Heart left ventricle (tissue), 16 donors: ENCODE data around the gene ORAI2. TPM values are rescaled to one million over a fixed set of nuclear protein-coding genes. Genes with fewer than 3 reads are reported as not detected.
A peak's percentile ranks its signal among the peaks of the same experiment; 100 is the strongest.
"Not testable (repeated sequence)": the region's sequence is repeated elsewhere in the genome, so short reads cannot be mapped to it uniquely, and the experiment has no call there.

Experiments
- ATAC-seq, 4 donors: fragments of 200-7000 bp; cut with Tn5 transposase; one replicate each; pipeline ENCODE4 v1.9.1; 2020 to 2022; ENCODE audit warnings: moderate library complexity in 4 of 4, mild to moderate bottlenecking in 3 of 4, moderate number of reproducible peaks in 1 of 4
- DNase-seq, 5 donors: peaks; one replicate each; pipeline ENCODE4 v3.0.0-alpha.2; 2020
- H3K27ac ChIP-seq, 12 donors: fragments of 200-600 bp; sonication (generic) in 4 of 12; one replicate each; pipeline versions ENCODE4 v1.5.0 to v1.8.0; 2016 to 2022; ENCODE audit warnings: mild to moderate bottlenecking in 2 of 12
- H3K27me3 ChIP-seq, 9 donors: fragments of 200-600 bp; sonication (generic) in 2 of 9; one replicate each; pipeline versions ENCODE4 v1.5.1 to v1.8.0; 2016 to 2022; ENCODE audit warnings: mild to moderate bottlenecking in 3 of 9
- H3K36me3 ChIP-seq, 9 donors: fragments of 200-600 bp; sonication (generic) in 2 of 9; one replicate each; pipeline versions ENCODE4 v1.5.0 to v1.8.0; 2018 to 2022; ENCODE audit warnings: mild to moderate bottlenecking in 2 of 9
- H3K4me1 ChIP-seq, 12 donors: fragments of 200-600 bp; sonication (generic) in 4 of 12; one replicate each; pipeline versions ENCODE4 v1.5.0 to v1.8.0; 2016 to 2022; ENCODE audit warnings: mild to moderate bottlenecking in 3 of 12
- H3K4me3 ChIP-seq, 12 donors: fragments of 200-600 bp; sonication (generic) in 4 of 12; one replicate each; pipeline versions ENCODE4 v1.5.0 to v1.8.0; 2017 to 2022; ENCODE audit warnings: mild to moderate bottlenecking in 9 of 12, moderate library complexity in 4 of 12
- H3K9me3 ChIP-seq, 12 donors: fragments of 200-600 bp; sonication (generic) in 4 of 12; one replicate each; pipeline versions ENCODE4 v1.5.0 to v1.8.0; 2016 to 2022; ENCODE audit warnings: mild to moderate bottlenecking in 1 of 12
- WGBS, 4 donors: extraction: QIAGEN DNeasy Blood & Tissue Kit in 2 of 4; methylation state at CpG; one replicate each; pipeline versions ENCODE4 v1.1.5 to v1.1.7; 2013 to 2018; 5-methylcytosine and 5-hydroxymethylcytosine counted together
- intact Hi-C, 10 donors: fragments of 100-400 bp; cut with DNase I; formaldehyde crosslinking; loops; one replicate each; pipeline versions ENCODE4 v1.11.1 to v1.14.2; 2022
- microRNA-seq, 4 donors: library from miRNA; unstranded; fragments of <30 nt; microRNA quantifications; one replicate each; pipeline versions ENCODE4 to v1.2.0, GENCODE V29; 2017 to 2020
- polyA plus RNA-seq, 2 donors: library from polyadenylated mRNA; stranded (reverse); fragments of 200-250 nt; gene quantifications; one replicate each; pipeline ENCODE4 v1.2.3, GENCODE V29; 2013
- total RNA-seq, 9 donors: library from RNA; depleted of rRNA in 2 of 9; stranded (reverse); fragments of >200 nt in 2 of 9; fragmentation: NEBNext Ultra II Directional in 3 of 9; extraction: Animal tissue kit (Norgen Biotek cat#: 25700) in 3 of 9; gene quantifications; one replicate each; pipeline versions ENCODE4 v1.1.0 to v1.2.4, GENCODE V29; 2016 to 2023
- donor health status: ischemic (EF 13 %, LVEDD 7.1; RV severe dilation, severe dysfunction).
- donor health status: healthy with polysubstance abuse.
- donor health status: DM: no; HTN: yes; CAD: no.
- donor health status: DM: no; HTN: no; CAD: no.
- donor health status: ischemic (EF 25% LVEDD 6.9; RV normal size, moderate dysfunction).
- donor health status: ischemic (EF 25% LVEDD 5.7; RV mildly dilated, moderate dysfunction).
- donor health status: healthy.
- donor health status: DM: yes; HTN: yes; CAD: no.
- donor health status: ischemic (EF 35%, LVEDD 5.7; RV mildly dilated, moderate dysfunction).
- donor health status: nonischemic (EF 11% LVEDD 7.7; RV severe dilation, severe dysfunction).
- donor health status: DM: yes; HTN: yes; CAD: no.
- donor health status: PGD.
- donor health status: ischemic (EF 29% LVEDD 5.4; RV normal size, mild dysfunction).
- donor health status: nonischemic (EF 23%, LVEDD 6.1; RV moderate dilation, normal function).

ORAI2 gene
- total and polyA plus RNA-seq, 11 donors, result 1.1 to 22.0 (median 4.8) TPM

DNA sequence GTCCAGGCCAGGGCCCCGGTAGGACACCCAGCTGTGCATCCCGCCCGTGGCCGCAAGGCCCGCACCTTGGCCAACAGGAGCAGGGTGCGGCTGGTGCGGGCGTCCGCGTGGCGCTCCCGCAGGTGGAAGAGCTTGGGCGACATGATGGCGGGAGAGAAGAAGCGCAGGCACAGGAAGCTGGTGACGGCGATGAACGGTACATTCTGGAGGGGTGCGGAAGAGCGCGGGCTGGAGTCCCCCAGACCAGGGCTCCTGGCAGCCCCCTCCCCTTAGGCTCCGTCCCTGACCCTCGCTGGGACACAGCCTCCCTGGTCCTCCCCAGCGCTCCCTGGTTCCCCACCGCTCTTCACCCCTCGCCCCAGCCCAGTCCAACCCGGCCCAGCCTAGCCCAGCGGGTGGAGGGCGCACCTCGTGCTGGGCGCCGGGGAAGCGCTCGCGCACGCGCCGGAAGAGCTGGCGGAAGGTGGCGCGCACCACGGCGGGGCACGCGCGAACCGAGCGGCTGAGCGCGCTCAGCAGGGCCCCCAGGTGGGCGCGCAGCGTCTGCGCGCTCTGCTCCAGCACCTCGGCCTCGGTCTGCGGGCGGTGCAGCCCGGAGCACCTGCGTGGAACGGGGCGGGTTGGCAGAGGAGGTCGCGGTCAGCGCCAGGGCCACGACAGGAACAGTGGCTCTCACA, 61.2 kb downstream of the ORAI2 start:
- DNase-seq, H3K36me3 ChIP-seq, H3K27me3 ChIP-seq, H3K9me3 ChIP-seq, intact Hi-C loops, H3K4me3 ChIP-seq, H3K4me1 ChIP-seq, H3K27ac ChIP-seq: not testable (repeated sequence)
- ATAC-seq, result peak in 3 of 4 donors; percentile 24 to 43 (median 35)
- WGBS, 4 donors, result no CpG with 5 or more reads among the region's 67 CpGs

DNA sequence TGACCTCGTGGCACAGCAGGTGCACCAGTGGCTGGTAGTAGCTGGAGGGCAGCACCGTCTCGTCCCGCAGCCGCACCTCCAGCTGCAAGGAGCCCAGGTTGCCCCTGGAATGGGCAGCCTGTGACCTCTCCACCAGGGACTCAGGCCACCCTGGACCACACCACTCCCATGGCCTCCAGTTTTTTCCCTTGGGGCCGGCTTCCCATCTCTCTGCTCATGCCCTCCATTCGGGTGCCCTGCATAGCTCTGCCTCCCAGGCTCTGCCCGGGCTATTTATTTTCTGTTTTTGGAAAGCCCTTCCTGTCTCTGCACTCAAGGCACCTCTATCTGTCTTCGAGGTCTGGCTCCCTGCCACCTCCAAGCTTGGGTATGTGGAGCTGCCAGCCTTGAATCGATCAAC, 63.5 kb downstream of the ORAI2 start:
- WGBS, 4 donors, result 72 to 86% (median 79%) methylated on average over 3 of the region's 10 CpGs
- H3K27me3 ChIP-seq, H3K4me1 ChIP-seq, H3K36me3 ChIP-seq, H3K9me3 ChIP-seq, intact Hi-C loops, H3K27ac ChIP-seq, H3K4me3 ChIP-seq, ATAC-seq: not testable (repeated sequence)
- DNase-seq, result peak in 2 of 5 donors; percentile 12 to 46

DNA sequence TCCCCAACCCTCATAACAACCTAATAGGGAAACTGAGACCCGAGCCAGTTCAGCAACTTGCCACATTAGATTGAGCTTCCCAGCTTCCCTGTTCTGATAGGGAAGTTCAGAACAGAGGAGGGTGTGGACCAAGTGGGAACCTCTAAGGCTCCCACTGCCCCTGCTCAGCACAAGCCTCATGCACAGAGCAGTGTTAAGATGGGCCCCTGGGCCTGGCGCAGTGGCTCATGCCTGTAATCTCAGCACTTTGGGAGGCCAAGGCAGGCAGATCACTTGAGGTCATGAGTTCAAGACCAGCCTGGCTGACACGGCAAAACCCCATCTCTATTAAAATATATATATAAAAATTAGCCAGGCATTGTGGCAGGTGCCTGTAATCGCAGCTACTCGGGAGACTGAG, 63.9 kb downstream of the ORAI2 start:
- H3K4me1 ChIP-seq, H3K36me3 ChIP-seq, H3K27me3 ChIP-seq, H3K4me3 ChIP-seq, H3K27ac ChIP-seq, H3K9me3 ChIP-seq, ATAC-seq, intact Hi-C loops: not testable (repeated sequence)
- 76 to 94% methylated on average over 1 of the region's 5 CpGs; no CpG with 5 or more reads in 2 of the 4 donors for WGBS, 4 donors
- DNase-seq, result peak in 3 of 5 donors; percentile 19 to 65 (median 32)

DNA sequence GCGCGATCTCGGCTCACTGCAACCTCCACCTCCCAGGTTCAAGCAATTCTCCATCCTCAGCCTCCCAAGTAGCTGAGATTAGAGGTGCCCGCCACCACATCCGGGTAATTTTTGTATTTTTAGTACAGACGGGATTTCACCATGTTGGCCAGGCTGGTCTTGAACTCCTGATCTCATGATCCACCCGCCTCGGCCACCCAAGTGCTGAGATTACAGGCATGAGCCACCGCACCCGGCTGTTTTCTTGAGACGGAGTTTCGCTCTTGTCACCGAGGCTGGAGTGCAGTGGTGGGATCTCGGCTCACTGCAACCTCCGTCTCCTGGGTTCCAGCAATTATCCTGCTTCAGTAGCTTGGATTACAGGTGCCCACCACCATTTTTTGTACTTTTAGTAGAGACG, 64.9 kb downstream of the ORAI2 start:
- H3K27me3 ChIP-seq, H3K27ac ChIP-seq, intact Hi-C loops, H3K4me3 ChIP-seq, H3K36me3 ChIP-seq, H3K9me3 ChIP-seq, H3K4me1 ChIP-seq, ATAC-seq: not testable (repeated sequence)
- WGBS, 4 donors, result 90 to 100% (median 94%) methylated on average over 3 to 15 of the region's 16 CpGs
- DNase-seq, result peak in 1 of 5 donors; percentile 13

DNA sequence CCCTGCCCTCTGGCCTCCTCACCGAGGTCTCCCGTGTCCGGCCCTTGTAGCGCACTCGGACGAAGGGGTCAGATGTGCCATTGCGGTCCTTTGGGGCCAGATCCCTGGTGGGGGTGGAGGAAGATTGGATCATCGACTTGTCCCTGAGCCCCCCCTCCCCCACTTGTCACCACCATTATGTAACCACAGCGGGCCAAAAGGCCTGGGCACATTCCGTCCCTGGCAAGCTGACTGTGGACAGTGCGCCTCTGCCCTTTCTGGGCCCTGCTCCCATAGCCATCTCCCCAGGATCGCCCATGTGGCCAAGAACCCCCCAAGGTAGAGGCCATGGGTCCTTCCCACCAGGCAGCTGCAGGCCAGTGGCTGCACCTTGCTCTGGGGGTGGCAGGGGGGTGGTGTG, 69.8 kb downstream of the ORAI2 start:
- DNase-seq, H3K4me3 ChIP-seq, H3K36me3 ChIP-seq, H3K9me3 ChIP-seq, intact Hi-C loops, H3K27ac ChIP-seq, H3K4me1 ChIP-seq, H3K27me3 ChIP-seq: not testable (repeated sequence)
- WGBS, 4 donors, result no CpG with 5 or more reads among the region's 12 CpGs
- ATAC-seq, result peak in 1 of 4 donors; percentile 11

DNA sequence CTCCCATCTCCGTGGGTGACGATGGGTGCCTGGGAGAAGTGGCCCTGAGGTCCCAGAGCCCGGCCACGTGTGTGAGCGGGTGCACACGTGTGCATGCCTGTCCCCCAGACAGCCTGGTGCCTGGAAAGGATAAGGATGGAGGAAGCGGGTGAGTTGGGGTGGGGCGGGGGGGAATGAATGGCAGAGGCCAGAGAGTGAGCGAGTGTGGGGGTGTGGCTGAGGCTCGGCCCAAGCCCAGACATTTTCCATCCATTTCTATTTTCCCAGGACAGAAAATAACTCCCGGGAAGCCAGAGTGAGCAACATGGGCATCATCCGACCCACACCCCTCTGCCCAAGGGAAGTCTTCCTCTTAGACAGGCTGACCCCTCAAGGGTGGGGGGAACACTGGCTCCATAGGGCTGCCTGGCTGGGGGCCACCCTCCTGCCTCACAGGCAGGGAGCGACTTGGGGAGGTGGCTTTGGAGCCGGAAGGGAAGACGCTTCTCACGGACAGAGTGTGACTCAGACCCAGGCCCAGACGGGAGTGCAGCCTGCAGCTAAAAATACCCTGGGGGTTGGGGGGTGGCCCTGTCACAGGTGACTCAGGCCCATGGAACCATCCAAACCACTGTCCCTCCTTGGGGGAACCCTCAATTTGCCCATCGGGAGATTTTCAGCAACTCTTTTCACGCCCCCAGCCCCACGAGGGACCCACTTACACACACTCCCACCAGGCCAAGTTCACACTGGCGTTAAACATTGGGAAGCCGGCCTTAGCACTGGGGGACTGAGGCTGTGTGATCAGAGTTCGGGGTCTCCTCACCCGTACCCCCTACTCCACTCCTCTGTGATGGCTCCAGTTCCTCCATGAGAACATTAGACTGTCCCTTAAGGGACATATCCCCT, 72.2 kb downstream of the ORAI2 start:
- H3K36me3 ChIP-seq, H3K27me3 ChIP-seq, H3K4me1 ChIP-seq, H3K4me3 ChIP-seq, H3K9me3 ChIP-seq, intact Hi-C loops, H3K27ac ChIP-seq: not testable (repeated sequence)
- ATAC-seq, result peak; percentile 4 to 80 (median 38)
- peak in 1 of 5 donors; percentile 49 for DNase-seq
- 76 to 77% (median 77%) methylated on average over 5 to 6 of the region's 24 CpGs; no CpG with 5 or more reads in 1 of the 4 donors for WGBS, 4 donors

Small RNA genes lying within 50 kb of the gene (microRNA-seq; reads per million reads assigned to microRNA genes)
- gene MIR4467 (0 to 3.1 (median 0.10) reads per million in 4 donors), gene MIR5090 (0 to 1.9 (median 0.74) reads per million in 4 donors), gene MIR548O (0 to 0.21 (median 0) reads per million in 4 donors)

Other genes with a start within 250 kb of the ORAI2 start
- gene SH2B2, start 146.7 kb upstream of the ORAI2 start, total RNA-seq, result 1 to 10 TPM in 8 of 9 donors, under 1 TPM in 1; 1.00 to 5.7 (median 2.5) TPM
- 1 to 10 TPM in 1 of 2 donors, under 1 TPM in 1; 0.50 to 2.2 TPM for gene SH2B2, start 146.7 kb upstream of the ORAI2 start, polyA plus RNA-seq
- gene SPDYE6, start 77.1 kb upstream of the ORAI2 start, total RNA-seq, result not detected
- under 1 TPM in 1 of 2 donors, not detected in 1; 0.15 TPM for gene SPDYE6, start 77.1 kb upstream of the ORAI2 start, polyA plus RNA-seq
- 10 to 100 TPM in 5 of 9 donors, 1 to 10 TPM in 4; 7.4 to 15.2 (median 11.4) TPM for gene PRKRIP1, start 37.2 kb upstream of the ORAI2 start, total RNA-seq
- 10 to 100 TPM; 15.1 TPM for gene PRKRIP1, start 37.2 kb upstream of the ORAI2 start, polyA plus RNA-seq
- 10 to 100 TPM in 2 of 9 donors, 1 to 10 TPM in 7; 4.9 to 19.4 (median 6.5) TPM for gene ALKBH4, start 31.3 kb downstream of the ORAI2 start, total RNA-seq
- gene ALKBH4, start 31.3 kb downstream of the ORAI2 start, polyA plus RNA-seq, result 1 to 10 TPM; 6.8 to 7.9 TPM
- gene LRWD1, start 31.4 kb downstream of the ORAI2 start, total RNA-seq, result 10 to 100 TPM in 4 of 9 donors, 1 to 10 TPM in 5; 7.6 to 24.9 (median 9.7) TPM
- gene LRWD1, start 31.4 kb downstream of the ORAI2 start, polyA plus RNA-seq, result 10 to 100 TPM in 1 of 2 donors, 1 to 10 TPM in 1; 4.7 to 26.4 TPM
- 10 to 100 TPM; 34.4 to 72.9 (median 47.4) TPM for gene POLR2J, start 45.3 kb downstream of the ORAI2 start, total RNA-seq
- gene POLR2J, start 45.3 kb downstream of the ORAI2 start, polyA plus RNA-seq, result 100 to 1,000 TPM in 1 of 2 donors, 10 to 100 TPM in 1; 86.3 to 227 TPM
- 10 to 100 TPM in 2 of 9 donors, 1 to 10 TPM in 7; 3.3 to 28.1 (median 7.1) TPM for gene RASA4B, start 84.2 kb downstream of the ORAI2 start, total RNA-seq
- 1 to 10 TPM; 2.7 to 3.2 TPM for gene RASA4B, start 84.2 kb downstream of the ORAI2 start, polyA plus RNA-seq
- 10 to 100 TPM in 2 of 9 donors, 1 to 10 TPM in 7; 1.9 to 20.6 (median 5.7) TPM for gene UPK3BL2, start 110.1 kb downstream of the ORAI2 start, total RNA-seq
- 1 to 10 TPM; 1.2 to 5.8 TPM for gene UPK3BL2, start 110.1 kb downstream of the ORAI2 start, polyA plus RNA-seq
- gene SPDYE2, start 117.7 kb downstream of the ORAI2 start, total RNA-seq, result under 1 TPM in 1 of 9 donors, not detected in 8; 0.24 TPM
- gene SPDYE2, start 117.7 kb downstream of the ORAI2 start, polyA plus RNA-seq, result under 1 TPM in 1 of 2 donors, not detected in 1; 0.15 TPM
- gene POLR2J3, start 139.0 kb downstream of the ORAI2 start, total RNA-seq, result 10 to 100 TPM in 6 of 9 donors, 1 to 10 TPM in 3; 4.8 to 32.9 (median 12.0) TPM
- gene POLR2J3, start 139.0 kb downstream of the ORAI2 start, polyA plus RNA-seq, result 10 to 100 TPM; 31.7 to 67.7 TPM
- gene RASA4, start 183.2 kb downstream of the ORAI2 start, total RNA-seq, result 100 to 1,000 TPM in 1 of 9 donors, 10 to 100 TPM in 5, 1 to 10 TPM in 3; 6.3 to 106 (median 14.9) TPM
- gene RASA4, start 183.2 kb downstream of the ORAI2 start, polyA plus RNA-seq, result 1 to 10 TPM; 8.1 to 9.4 TPM
- 10 to 100 TPM in 7 of 9 donors, 1 to 10 TPM in 2; 6.0 to 29.2 (median 12.8) TPM for gene UPK3BL1, start 209.2 kb downstream of the ORAI2 start, total RNA-seq
- gene UPK3BL1, start 209.2 kb downstream of the ORAI2 start, polyA plus RNA-seq, result 10 to 100 TPM in 1 of 2 donors, 1 to 10 TPM in 1; 8.3 to 30.9 TPM
- not detected for gene SPDYE2B, start 216.7 kb downstream of the ORAI2 start, total RNA-seq
- not detected for gene SPDYE2B, start 216.7 kb downstream of the ORAI2 start, polyA plus RNA-seq
- 10 to 100 TPM in 1 of 9 donors, 1 to 10 TPM in 6, under 1 TPM in 1, not detected in 1; 0.79 to 12.9 (median 3.3) TPM for gene POLR2J2, start 238.1 kb downstream of the ORAI2 start, total RNA-seq
- 1 to 10 TPM in 1 of 2 donors, under 1 TPM in 1; 0.98 to 5.1 TPM for gene POLR2J2, start 238.1 kb downstream of the ORAI2 start, polyA plus RNA-seq